ENCODE data around the gene MLNR.

MLNR gene, protein sequence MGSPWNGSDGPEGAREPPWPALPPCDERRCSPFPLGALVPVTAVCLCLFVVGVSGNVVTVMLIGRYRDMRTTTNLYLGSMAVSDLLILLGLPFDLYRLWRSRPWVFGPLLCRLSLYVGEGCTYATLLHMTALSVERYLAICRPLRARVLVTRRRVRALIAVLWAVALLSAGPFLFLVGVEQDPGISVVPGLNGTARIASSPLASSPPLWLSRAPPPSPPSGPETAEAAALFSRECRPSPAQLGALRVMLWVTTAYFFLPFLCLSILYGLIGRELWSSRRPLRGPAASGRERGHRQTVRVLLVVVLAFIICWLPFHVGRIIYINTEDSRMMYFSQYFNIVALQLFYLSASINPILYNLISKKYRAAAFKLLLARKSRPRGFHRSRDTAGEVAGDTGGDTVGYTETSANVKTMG

DNA sequence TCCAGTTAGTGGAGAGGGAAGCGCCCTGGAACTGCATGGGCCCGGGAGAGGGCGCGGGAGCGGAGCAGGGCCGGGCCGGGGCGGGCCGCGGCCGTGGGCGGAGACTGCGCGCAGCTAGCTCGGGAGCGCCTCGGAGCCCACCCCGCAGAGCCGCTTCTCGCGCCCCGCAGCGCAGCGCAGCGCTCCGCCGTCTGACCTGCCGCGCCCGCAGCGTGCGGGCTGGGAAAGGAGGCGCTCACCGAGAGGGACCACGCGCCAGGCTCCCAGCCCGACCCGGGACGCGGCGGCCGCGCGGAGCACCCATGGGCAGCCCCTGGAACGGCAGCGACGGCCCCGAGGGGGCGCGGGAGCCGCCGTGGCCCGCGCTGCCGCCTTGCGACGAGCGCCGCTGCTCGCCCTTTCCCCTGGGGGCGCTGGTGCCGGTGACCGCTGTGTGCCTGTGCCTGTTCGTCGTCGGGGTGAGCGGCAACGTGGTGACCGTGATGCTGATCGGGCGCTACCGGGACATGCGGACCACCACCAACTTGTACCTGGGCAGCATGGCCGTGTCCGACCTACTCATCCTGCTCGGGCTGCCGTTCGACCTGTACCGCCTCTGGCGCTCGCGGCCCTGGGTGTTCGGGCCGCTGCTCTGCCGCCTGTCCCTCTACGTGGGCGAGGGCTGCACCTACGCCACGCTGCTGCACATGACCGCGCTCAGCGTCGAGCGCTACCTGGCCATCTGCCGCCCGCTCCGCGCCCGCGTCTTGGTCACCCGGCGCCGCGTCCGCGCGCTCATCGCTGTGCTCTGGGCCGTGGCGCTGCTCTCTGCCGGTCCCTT is at the start of gene MLNR:
TSS of gene MLNR (plus strand) at position 303 of the 820 bp plus-strand sequence. CDS start at position 303, 0 bp downstream.
- DNase-seq, result no peak

- DNase-seq, result no peak
Observed at GRCh38 chr13:49171359-49171758, 48.8 kb upstream of the MLNR start.

DNA sequence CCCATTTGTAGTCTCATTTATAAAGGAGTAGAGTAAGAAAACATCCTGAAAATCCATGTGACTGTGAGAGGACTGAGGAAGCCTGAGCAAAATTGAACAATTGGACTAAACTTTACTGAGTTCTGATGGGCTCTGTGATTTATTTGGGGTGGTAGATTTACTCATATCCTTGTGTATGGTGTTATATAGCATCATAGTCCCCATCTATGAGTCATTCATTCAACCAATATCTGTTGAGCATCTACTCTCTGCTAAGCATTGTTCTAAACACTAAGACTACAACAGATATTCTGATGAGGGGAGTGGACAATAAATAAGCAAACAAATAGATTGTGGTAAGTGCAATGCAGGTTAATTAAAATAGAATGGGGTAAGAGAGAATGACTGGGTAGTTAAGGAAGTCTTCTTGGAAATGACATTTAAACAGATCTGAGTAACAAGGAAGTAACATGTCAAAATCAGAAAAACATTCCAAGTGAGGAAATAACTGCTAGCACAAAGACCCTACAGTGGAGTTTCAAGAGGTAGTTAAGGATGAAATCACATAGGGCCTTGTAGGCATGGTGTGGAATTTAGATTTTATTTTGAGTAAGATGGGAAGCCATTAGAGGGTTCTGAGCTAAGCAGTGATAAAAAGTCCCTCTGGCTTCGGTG is 36.3 kb upstream of the MLNR start:
- DNase-seq, result no peak

- DNase-seq, result no peak
Observed at GRCh38 chr13:49184621-49185020, 35.5 kb upstream of the MLNR start.

- DNase-seq, result no peak
Observed at GRCh38 chr13:49185264-49185663, 34.9 kb upstream of the MLNR start.

GRCh38 chr13:49190901-49191300 is 29.2 kb upstream of the MLNR start:
- no peak for DNase-seq

DNA sequence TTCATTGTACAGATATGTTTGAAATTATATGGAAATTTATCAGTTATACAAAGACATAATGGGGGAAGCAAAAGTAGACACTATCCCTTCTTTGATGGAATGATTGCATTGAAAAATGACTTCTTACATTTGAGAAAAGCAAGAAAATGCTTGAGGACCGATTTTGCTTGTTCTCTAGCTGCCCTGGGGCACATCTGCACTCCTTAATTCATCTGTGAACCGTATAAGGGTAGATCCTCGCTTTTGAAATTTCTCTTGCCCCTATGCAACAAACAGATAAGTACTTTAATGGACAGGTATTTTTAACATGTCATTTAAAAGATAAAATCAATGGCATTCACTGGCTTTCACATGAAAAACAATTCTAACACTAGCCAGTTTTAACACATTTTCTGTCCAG is 13.5 kb upstream of the MLNR start:
- DNase-seq, result no peak

DNA sequence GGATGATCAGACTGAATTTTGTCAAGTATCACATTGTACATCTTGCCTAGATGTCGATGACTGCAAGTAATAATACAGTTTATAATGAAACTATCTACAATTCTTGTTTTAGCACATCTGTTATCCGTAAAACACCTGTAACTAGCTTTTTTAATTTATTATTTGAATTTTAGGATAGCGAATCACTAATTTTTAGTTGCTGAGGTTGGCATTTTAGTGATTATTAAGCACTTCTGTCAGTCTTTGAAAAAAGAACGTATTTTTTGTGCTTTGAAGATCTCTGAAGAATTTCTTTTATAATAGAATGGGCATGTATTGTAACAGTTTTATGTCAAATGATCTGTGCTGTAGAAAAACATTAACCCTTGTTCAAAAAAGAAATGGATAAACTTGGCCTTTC is 11.5 kb upstream of the MLNR start:
- no peak for DNase-seq

GRCh38 chr13:49210114-49210513 is 10.0 kb upstream of the MLNR start:
- DNase-seq, result no peak

DNA sequence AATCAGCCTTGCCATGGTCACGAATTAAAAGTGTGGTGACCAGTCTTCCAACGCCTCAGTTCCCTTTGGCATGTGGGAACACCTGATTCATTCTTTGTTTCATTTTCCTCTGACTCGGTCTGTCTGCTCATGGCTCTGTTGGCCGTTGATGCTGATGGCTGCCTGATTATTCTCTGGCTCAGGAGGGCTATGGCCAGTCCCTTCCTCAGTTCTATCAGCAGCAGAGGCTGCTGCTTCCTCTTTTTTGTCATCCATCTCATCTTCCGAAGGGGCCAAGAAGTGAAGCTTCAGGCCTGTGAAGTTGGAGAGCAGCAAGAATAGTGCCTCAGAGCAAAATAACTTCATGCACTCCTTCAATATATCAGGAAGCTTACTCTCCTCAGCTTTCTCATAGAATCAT is 9.5 kb upstream of the MLNR start:
- no peak for DNase-seq

GRCh38 chr13:49213539-49213938 is 6.6 kb upstream of the MLNR start:
- DNase-seq, result no peak

DNA sequence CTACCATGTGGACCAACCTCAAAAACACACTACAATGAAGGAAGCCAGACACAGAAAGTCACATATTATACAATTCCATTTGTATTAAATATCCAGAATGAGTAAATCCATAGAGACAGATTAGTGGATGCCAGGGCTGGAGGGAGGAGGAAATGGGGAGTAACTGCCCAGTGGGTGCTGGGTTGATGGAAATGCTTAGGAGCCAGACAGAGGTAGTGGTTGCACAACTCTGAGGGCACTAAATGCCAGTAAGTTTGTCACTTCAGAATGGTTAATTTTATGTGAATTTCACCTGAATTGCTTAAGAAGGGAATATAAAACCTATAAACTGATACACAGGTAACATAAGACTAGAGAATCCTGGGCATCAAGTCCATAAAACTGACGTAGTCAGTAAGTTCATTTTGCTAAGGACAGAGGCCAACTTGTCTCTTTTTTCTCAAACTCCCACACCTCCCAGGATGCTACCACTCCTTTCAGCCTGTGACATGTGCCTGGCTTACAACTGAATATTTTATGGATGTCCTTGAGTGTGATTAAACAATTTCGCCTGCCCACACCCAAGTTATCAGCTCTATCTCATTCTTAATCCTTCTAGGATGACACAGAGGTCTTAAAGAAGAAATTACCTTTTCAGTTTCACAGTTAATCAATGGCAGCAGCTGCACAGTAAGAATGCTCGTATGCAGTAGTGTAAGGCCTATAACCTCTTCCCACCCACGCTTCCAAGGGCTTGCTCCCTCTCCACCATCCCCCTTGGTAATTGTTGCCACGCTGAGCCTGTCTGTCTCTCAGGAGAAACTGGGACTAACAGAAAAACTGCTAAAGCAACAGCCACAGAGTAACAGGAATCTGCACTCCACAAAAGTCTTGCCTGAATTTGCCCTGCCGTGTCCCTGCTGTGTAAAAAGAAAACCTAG is 5.9 kb upstream of the MLNR start:
- no peak for DNase-seq

DNA sequence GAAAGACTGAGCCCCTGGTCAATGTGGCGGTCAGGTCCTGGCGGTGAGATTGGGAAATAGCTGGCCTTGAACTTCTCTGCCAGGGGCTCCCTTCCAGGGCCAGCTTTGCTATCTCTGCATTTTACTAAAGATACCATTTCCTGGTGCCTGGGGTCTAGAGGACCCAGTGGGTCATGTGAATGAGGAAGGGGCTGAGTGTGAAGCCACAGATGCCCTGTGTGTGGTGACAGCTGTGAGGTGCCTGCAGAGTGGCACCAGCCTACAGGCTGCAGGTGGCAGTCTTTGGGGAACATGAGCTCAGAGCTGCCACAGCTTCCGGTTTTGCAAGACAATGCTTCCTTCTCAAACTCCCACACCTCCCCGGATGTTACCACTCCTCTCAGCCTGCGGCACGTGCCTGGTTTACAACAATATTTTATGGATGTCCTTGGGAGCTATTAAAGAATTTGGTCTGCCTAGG is 5.2 kb upstream of the MLNR start:
- DNase-seq, result peak; percentile 67

- no peak for DNase-seq
Observed at GRCh38 chr13:49216334-49216733, 3.8 kb upstream of the MLNR start.

DNA sequence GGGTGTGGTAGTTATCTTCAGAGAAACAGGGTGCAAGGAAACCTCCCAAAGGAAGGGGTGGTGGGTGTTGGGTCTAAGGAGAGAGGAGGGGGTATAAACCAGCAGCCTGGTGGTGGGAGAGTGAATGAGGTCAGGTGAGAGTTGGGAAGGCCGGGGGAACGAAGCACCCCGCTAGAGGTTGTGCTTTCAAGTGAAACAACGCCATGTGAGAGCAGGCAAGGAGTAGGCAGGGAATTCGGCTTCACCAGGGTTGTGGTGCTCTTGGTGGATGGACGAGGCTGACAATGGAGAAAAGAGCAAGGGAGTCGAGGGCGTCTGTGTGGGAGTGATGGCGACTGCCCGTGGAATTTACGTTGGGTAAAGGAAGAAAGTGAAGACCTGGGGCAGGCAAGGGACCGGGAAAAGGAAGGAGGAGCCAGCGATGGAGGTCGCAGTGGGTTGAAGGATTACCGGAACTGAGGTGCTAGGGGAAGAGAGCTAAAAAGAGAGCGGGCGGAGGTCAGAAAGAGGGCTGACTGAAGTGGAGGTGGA is 2.1 kb upstream of the MLNR start:
- no peak for DNase-seq

DNA sequence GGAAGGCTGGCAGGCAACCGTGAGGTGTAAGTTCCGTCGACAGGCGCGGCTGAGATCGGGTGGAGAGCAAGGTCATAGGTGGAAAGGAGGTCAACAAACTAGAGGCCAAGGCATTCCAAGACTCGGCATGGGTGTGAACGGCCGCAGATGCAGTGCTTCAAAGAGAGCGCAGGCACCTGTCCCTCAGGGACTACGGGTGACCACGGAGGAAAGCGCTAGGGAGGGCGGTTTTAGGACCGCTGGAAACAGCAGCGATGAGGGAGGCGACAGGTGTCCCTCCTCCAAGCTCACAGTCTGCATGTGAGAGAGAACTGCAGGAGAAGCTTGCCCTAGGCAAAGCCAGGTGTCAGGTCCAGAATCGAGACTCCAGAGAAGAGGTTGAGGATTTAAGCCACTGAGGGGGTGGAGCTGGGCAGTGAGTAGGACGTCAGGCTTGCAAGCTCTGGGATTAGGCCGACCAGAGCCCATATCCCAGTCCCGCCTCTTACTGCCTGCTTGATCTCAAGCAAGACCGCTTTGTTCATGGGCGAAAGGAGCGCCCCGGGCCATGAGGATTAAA is 1.6 kb upstream of the MLNR start:
- DNase-seq, result no peak

- no peak for DNase-seq
Observed at GRCh38 chr13:49219647-49220035, 497 bp upstream of the MLNR start.

DNA sequence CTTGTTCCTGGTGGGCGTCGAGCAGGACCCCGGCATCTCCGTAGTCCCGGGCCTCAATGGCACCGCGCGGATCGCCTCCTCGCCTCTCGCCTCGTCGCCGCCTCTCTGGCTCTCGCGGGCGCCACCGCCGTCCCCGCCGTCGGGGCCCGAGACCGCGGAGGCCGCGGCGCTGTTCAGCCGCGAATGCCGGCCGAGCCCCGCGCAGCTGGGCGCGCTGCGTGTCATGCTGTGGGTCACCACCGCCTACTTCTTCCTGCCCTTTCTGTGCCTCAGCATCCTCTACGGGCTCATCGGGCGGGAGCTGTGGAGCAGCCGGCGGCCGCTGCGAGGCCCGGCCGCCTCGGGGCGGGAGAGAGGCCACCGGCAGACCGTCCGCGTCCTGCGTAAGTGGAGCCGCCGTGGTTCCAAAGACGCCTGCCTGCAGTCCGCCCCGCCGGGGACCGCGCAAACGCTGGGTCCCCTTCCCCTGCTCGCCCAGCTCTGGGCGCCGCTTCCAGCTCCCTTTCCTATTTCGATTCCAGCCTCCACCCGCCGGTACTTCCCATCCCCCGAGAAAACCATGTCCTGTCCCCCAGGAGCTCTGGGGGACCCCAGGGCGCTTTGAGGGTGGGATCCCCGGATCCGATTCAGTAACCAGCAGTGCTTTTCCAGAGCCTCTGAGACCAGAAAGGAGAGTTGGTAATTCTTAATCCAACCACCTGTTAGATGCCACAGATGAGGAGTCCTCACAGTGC is 885 bp downstream of the MLNR start:
- no peak for DNase-seq

DNA sequence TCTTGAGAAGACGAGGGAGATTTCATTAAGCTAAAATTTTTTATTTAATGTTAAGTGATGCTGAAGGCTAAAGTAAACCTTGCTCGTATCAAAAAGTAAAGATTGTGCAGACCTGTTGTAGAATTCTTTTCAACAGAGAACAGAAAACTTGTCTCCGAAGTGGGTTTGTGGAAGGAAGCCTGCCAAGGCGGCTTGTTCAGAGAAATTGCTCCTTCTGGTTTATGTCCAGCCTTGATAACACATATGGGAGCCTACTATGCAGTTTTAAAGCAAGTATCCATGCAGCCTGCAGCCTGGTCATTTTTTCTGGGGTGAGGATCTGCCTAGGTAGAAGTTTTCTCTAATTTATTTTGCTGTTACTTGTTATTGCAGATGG is 1.4 kb downstream of the MLNR start:
- DNase-seq, result no peak

DNA sequence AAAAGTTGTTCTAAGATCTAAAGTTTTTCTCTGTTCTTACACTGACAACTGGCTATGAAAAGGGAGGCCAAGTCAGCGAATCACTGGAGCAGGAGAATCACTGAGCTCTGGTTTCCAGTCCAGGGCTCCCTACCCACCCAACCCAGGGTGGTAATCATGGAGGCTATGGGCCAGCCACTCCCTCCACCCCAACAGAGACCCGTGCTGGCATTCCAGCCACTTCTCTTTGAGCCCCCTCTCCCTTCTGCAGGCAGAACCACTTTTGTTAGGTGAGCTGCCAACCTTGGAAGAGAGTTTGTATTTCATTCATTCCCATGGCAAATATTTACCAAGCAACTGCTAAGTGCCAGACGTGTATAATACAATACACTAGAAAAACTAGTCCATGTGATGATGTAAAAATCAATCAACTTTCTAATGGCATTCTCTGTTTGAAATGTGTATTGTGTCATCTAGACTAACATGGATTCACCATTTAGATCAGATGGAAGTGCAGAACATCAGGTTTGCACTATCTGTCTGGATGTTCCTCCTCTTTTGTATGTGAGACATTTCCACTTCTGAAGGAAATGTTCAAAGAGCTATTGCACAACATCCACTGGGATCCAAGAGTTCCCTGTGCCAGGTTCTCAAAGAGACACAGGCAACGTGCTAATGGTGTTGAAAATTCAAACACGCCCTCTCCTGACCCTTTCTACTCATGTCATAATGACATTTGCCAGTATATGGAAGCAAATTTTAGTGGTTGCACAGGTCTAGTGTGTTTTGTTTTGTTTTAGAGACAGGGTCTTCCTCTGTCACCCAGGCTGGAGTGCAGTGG is 5.3 kb downstream of the MLNR start:
- DNase-seq, result no peak

Data from CD4-positive, alpha-beta T cell treated with Interleukin-15 for 1 hour (primary cell).